H1 (cell line): ENCODE measurements around the gene MDC1. TPM values are rescaled to one million over a fixed set of nuclear protein-coding genes. Genes with fewer than 3 reads are reported as not detected.
A peak's percentile ranks its signal among the peaks of the same experiment; 100 is the strongest.

Experiments
- ATF2 ChIP-seq: IDR thresholded peaks from 2 replicates; pipeline ENCODE4 v1.6.1; 2012; ENCODE audit warnings: low read length, inconsistent platforms
- GABPA ChIP-seq: IDR thresholded peaks from 2 replicates; pipeline ENCODE4 v1.6.1; 2011; ENCODE audit warnings: mild to moderate bottlenecking, low read length, moderate library complexity, borderline replicate concordance; ENCODE audit not compliant: insufficient read depth
- HDAC2 ChIP-seq, 2 experiments: fragments of 300-600 bp in 1 of 2; sonication (generic) in 1 of 2; IDR thresholded peaks; 2 replicates each; pipeline ENCODE4 v1.6.1; 2011 to 2012; ENCODE audit warnings: low read depth in 2 of 2, low read length in 2 of 2, mild to moderate bottlenecking in 2 of 2, moderate library complexity in 2 of 2, borderline replicate concordance in 1 of 2, inconsistent platforms in 1 of 2
- NANOG ChIP-seq: IDR thresholded peaks from 2 replicates; pipeline ENCODE4 v1.6.1; 2011; ENCODE audit warnings: low read length, low read depth, mild to moderate bottlenecking, inconsistent platforms; ENCODE audit not compliant: insufficient read depth, poor library complexity, severe bottlenecking
- SAP30 ChIP-seq: fragments of 300-600 bp; sonication (generic); IDR thresholded peaks from 2 replicates; pipeline ENCODE4 v1.7.1; 2012; ENCODE audit warnings: low read length, moderate library complexity, mild to moderate bottlenecking, inconsistent platforms; ENCODE audit not compliant: insufficient read depth, insufficient replicate concordance
- TEAD4 ChIP-seq: IDR thresholded peaks from 2 replicates; pipeline ENCODE4 v1.6.1; 2012; ENCODE audit warnings: low read depth, low read length, inconsistent platforms, mixed read lengths
- polyA plus RNA-seq, 7 experiments: library from polyadenylated mRNA; depleted of rRNA in 3 of 7; stranded (reverse) in 5 of 7; unstranded in 2 of 7; fragments of >200 nt in 5 of 7; fragments of 200-250 nt in 2 of 7; gene quantifications; 1 replicate in 5 of 7; 2 replicates in 1 of 7; 4 replicates in 1 of 7; pipeline versions ENCODE4 v1.2.1 to v1.2.3, GENCODE V29; 2011 to 2013; ENCODE audit warnings: missing spikeins in 2 of 7, mixed read lengths in 2 of 7
- total RNA-seq: library from RNA; stranded (reverse); fragmentation: NEBNext Ultra II Directional; extraction: Animal tissue kit (Norgen Biotek cat#: 25700); gene quantifications from 2 replicates; pipeline ENCODE4 v1.2.1, GENCODE V29; 2021

Gene MDC1
- total and polyA plus RNA-seq, 2 of the 8 experiments (the other 6 are each of a cell fraction or from before 2014, with no cell fraction given) = 29.9 to 81.1 TPM

- TF ChIP-seq NANOG = no peak
- TF ChIP-seq HDAC2 (IDR thresholded peaks at IDR 0.05; ENCODE audit: borderline replicate concordance in 1 of 2, low read depth in 2 of 2, low read length in 2 of 2) = 0 out of 4 replicates have a peak, but pooled peaks of 1 of the 2 experiments have one; percentile 63
- TF ChIP-seq ATF2 = peak; percentile 26; the same call in 1 of the 2 replicates
- TF ChIP-seq GABPA = no peak; the same call in 1 of the 2 replicates
- TF ChIP-seq TEAD4 = 0 out of 2 replicates have a peak, but pooled peaks have one; percentile 67
- TF ChIP-seq SAP30 = peak; percentile 30
Measured at GRCh38 chr6:30721198-30722024, 4.3 kb upstream of the MDC1 start (continued).
